Natural killer cell (primary cell): ENCODE data around the gene DNAI2. TPM values are rescaled to one million over a fixed set of nuclear protein-coding genes. Genes with fewer than 3 reads are reported as not detected.

Experiments
- ATAC-seq, 3 donors: fragments of 150-1000 bp in 2 of 3; fragments of 200-7000 bp in 1 of 3; cut with Tn5 transposase; 1 replicate in 1 of 3; 2 replicates in 2 of 3; pipeline ENCODE4 v1.10.0; 2021; ENCODE audit warnings: mild to moderate bottlenecking in 2 of 3, moderate library complexity in 2 of 3
- DNase-seq, 2 donors: peaks; one replicate each; pipeline versions ENCODE4 v3.0.0 to v3.0.0-alpha.2; 2013 to 2021; ENCODE audit warnings: mixed read lengths in 1 of 2
- H3K27ac ChIP-seq: one replicate; pipeline ENCODE4 v1.5.1; 2013; ENCODE audit warnings: mild to moderate bottlenecking, low read length
- H3K27me3 ChIP-seq: one replicate; pipeline ENCODE4 v1.6.1; 2013; ENCODE audit warnings: low read length; ENCODE audit not compliant: control insufficient read depth, insufficient read depth
- H3K36me3 ChIP-seq: one replicate; pipeline ENCODE4 v1.6.1; 2013; ENCODE audit warnings: low read length; ENCODE audit not compliant: control insufficient read depth, insufficient read depth
- H3K4me1 ChIP-seq: one replicate; pipeline ENCODE4 v1.6.1; 2013; ENCODE audit warnings: low read length; ENCODE audit not compliant: control insufficient read depth, insufficient read depth
- H3K4me3 ChIP-seq: one replicate; pipeline ENCODE4 v1.5.1; 2013; ENCODE audit warnings: low read length
- H3K9me3 ChIP-seq: one replicate; pipeline ENCODE4 v1.6.1; 2013; ENCODE audit warnings: low read length; ENCODE audit not compliant: control insufficient read depth, insufficient read depth
- H3K27ac Mint-ChIP-seq, 2 donors: one replicate each; pipeline ENCODE4 v1.8.0; 2022; ENCODE audit warnings: mild to moderate bottlenecking in 2 of 2, mixed read lengths in 2 of 2, moderate library complexity in 1 of 2
- H3K27me3 Mint-ChIP-seq, 2 donors: one replicate each; pipeline ENCODE4 v1.8.0; 2022; ENCODE audit warnings: low read depth in 2 of 2, mixed read lengths in 2 of 2
- H3K36me3 Mint-ChIP-seq: one replicate; pipeline ENCODE4 v1.8.0; 2022; ENCODE audit warnings: mixed read lengths
- H3K4me1 Mint-ChIP-seq, 2 donors: one replicate each; pipeline ENCODE4 v1.8.0; 2022; ENCODE audit warnings: mixed read lengths in 2 of 2
- H3K4me3 Mint-ChIP-seq: one replicate; pipeline ENCODE4 v1.8.0; 2022; ENCODE audit warnings: mild to moderate bottlenecking, moderate library complexity, mixed read lengths
- H3K9me3 Mint-ChIP-seq, 2 donors: one replicate each; pipeline ENCODE4 v1.8.0; 2022; ENCODE audit warnings: mixed read lengths in 2 of 2
- WGBS: methylation state at CpG from one replicate; pipeline ENCODE4 v1.1.7; 2013; ENCODE audit warnings: missing lambda C conversion rate; ENCODE audit not compliant: insufficient coverage; 5-methylcytosine and 5-hydroxymethylcytosine counted together
- intact Hi-C: fragments of 100-400 bp; cut with micrococcal nuclease; formaldehyde crosslinking; loops from one replicate; pipeline ENCODE4 v1.14.2; 2022
- total RNA-seq, 4 donors: library from RNA; stranded (reverse); fragments of 120-200 nt in 1 of 4; gene quantifications; one replicate each; pipeline versions ENCODE4 v1.2.3 to v1.2.4, GENCODE V29; 2013 to 2022
- TF ChIP-seq, protein P1 (sequence below): fragments of 200-600 bp; IDR thresholded peaks from one replicate; pipeline ENCODE4 v1.8.0; 2022; ENCODE audit warnings: antibody characterized with exemption

Gene DNAI2
- total RNA-seq, 3 donors from 2014 or later (not counting 1 experiment from before 2014, with no cell fraction given): 0.35 to 1.8 (median 1.2) TPM

- Histone ChIP-seq H3K9me3 (no peaks in the 10 kb centered on the region), H3K36me3 (no peaks in the 10 kb centered on the region), H3K27ac (no peak overlapping the region), H3K4me1 (peaks cover 6% of the 10 kb centered on the region), H3K4me3 (no peak overlapping the region), H3K27me3 (no peaks in the 10 kb centered on the region)
- H3K36me3 Mint-ChIP-seq: no peaks in the 10 kb centered on the region
- H3K9me3 Mint-ChIP-seq: no peaks in the 10 kb centered on the region
- no peak overlapping the region for H3K27ac Mint-ChIP-seq
- H3K27me3 Mint-ChIP-seq: no peaks in the 10 kb centered on the region
- ATAC-seq: no peak
- H3K4me3 Mint-ChIP-seq: no peak overlapping the region
- no peaks in the 10 kb centered on the region for H3K4me1 Mint-ChIP-seq
- intact Hi-C loops: no loop called here
- TF ChIP-seq, protein P1, sequence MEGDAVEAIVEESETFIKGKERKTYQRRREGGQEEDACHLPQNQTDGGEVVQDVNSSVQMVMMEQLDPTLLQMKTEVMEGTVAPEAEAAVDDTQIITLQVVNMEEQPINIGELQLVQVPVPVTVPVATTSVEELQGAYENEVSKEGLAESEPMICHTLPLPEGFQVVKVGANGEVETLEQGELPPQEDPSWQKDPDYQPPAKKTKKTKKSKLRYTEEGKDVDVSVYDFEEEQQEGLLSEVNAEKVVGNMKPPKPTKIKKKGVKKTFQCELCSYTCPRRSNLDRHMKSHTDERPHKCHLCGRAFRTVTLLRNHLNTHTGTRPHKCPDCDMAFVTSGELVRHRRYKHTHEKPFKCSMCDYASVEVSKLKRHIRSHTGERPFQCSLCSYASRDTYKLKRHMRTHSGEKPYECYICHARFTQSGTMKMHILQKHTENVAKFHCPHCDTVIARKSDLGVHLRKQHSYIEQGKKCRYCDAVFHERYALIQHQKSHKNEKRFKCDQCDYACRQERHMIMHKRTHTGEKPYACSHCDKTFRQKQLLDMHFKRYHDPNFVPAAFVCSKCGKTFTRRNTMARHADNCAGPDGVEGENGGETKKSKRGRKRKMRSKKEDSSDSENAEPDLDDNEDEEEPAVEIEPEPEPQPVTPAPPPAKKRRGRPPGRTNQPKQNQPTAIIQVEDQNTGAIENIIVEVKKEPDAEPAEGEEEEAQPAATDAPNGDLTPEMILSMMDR: no peak
- no peak for DNase-seq
- WGBS: 91% methylated on average over 17 of the region's 17 CpGs
Measured at GRCh38 chr17:74231928-74232907, 41.8 kb upstream of the DNAI2 start.

- TF ChIP-seq, protein P1: no peak
- no peak for ATAC-seq
- Histone ChIP-seq H3K4me3 (no peak overlapping the region), H3K9me3 (no peaks in the 10 kb centered on the region), H3K4me1 (peaks cover 6% of the 10 kb centered on the region), H3K27me3 (no peaks in the 10 kb centered on the region), H3K27ac (no peak overlapping the region), H3K36me3 (no peaks in the 10 kb centered on the region)
- intact Hi-C loops: no loop called here
- H3K27ac Mint-ChIP-seq: no peak overlapping the region
- no peaks in the 10 kb centered on the region for H3K4me1 Mint-ChIP-seq
- DNase-seq: no peak
- WGBS: 85% methylated on average over 8 of the region's 8 CpGs
- no peaks in the 10 kb centered on the region for H3K27me3 Mint-ChIP-seq
- H3K4me3 Mint-ChIP-seq: no peak overlapping the region
- H3K9me3 Mint-ChIP-seq: no peaks in the 10 kb centered on the region
- H3K36me3 Mint-ChIP-seq: no peaks in the 10 kb centered on the region
Measured at GRCh38 chr17:74233937-74234336, 40.1 kb upstream of the DNAI2 start.

- Histone ChIP-seq H3K4me3 (no peak overlapping the region), H3K27ac (no peak overlapping the region), H3K27me3 (no peaks in the 10 kb centered on the region), H3K36me3 (no peaks in the 10 kb centered on the region), H3K9me3 (no peaks in the 10 kb centered on the region), H3K4me1 (peaks cover 6% of the 10 kb centered on the region)
- no peak for DNase-seq
- no CpG with 5 or more reads among the region's 1 CpG for WGBS
- no peak overlapping the region for H3K4me3 Mint-ChIP-seq
- no peaks in the 10 kb centered on the region for H3K4me1 Mint-ChIP-seq
- no peaks in the 10 kb centered on the region for H3K36me3 Mint-ChIP-seq
- no peak overlapping the region for H3K27ac Mint-ChIP-seq
- no peaks in the 10 kb centered on the region for H3K9me3 Mint-ChIP-seq
- no peak for ATAC-seq
- TF ChIP-seq, protein P1: no peak
- H3K27me3 Mint-ChIP-seq: no peaks in the 10 kb centered on the region
- intact Hi-C loops: no loop called here
Measured at GRCh38 chr17:74234486-74234885, 39.5 kb upstream of the DNAI2 start.
